DND-41 (cell line): ENCODE measurements around the gene CD1D.

Experiments used
- EZH2 ChIP-seq: IDR thresholded peaks from 3 replicates; pipeline ENCODE4 v1.6.1; 2012; ENCODE audit warnings: borderline replicate concordance, low read depth, mild to moderate bottlenecking, moderate library complexity, low read length, inconsistent platforms; ENCODE audit not compliant: severe bottlenecking
- TF ChIP-seq, protein P1 (sequence below): IDR thresholded peaks from 2 replicates; pipeline ENCODE4 v1.5.1; 2012; ENCODE audit warnings: borderline replicate concordance, low read length, moderate library complexity, mild to moderate bottlenecking; ENCODE audit not compliant: poor library complexity, severe bottlenecking; ENCODE audit errors: extremely low read depth

DNA sequence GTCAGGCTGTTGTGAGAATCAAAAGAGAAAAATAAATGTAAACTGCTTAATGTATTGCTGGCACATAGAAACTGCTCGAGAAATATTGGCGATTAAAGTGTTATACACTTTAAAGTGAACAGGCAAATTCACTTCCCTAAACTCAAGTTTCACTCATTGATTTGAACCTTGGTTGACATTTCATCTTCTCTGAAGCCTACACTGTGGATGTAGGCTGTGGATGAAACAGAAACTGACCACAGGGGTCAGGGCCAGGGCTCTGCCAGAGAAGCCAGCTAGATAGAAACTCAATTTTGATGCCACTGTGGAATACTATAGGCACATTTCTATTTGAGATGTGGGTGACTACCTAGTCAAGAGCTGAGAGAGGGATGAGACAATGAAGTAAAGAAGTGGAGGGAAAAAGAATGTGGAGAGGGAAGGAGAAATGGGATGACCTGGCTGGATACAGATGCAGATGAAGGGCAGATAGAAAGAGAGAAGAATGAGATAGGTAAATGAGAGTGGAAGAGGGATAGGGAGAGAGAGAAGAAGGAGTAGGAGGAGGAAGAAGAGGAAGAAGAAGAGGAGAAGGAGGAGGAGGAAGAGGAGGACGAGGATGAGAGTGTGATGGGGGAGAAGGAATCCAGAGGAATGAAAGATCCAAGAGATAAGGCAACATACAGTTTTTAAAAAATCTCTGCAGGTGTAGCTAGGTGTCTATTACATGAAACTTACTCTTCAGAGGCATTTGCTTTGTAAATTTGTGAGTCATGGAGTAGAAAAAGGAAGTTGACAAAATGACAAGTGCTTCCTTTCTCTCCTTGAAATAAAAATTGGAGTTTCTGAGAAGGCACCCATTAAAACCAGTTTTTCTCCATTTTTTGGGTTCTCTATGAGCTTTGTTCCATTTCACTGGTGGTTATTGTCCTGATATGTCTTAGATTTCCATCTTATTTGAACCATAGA lies 17.4 kb upstream of the CD1D start:
- TF ChIP-seq EZH2 = no peak
- TF ChIP-seq, protein P1, sequence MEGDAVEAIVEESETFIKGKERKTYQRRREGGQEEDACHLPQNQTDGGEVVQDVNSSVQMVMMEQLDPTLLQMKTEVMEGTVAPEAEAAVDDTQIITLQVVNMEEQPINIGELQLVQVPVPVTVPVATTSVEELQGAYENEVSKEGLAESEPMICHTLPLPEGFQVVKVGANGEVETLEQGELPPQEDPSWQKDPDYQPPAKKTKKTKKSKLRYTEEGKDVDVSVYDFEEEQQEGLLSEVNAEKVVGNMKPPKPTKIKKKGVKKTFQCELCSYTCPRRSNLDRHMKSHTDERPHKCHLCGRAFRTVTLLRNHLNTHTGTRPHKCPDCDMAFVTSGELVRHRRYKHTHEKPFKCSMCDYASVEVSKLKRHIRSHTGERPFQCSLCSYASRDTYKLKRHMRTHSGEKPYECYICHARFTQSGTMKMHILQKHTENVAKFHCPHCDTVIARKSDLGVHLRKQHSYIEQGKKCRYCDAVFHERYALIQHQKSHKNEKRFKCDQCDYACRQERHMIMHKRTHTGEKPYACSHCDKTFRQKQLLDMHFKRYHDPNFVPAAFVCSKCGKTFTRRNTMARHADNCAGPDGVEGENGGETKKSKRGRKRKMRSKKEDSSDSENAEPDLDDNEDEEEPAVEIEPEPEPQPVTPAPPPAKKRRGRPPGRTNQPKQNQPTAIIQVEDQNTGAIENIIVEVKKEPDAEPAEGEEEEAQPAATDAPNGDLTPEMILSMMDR = no peak
